HG03457 (cell line): ENCODE results near the gene UPK1A.
"Not testable (repeated sequence)": the region's sequence is repeated elsewhere in the genome, so short reads cannot be mapped to it uniquely, and the experiment has no call there.

ENCODE experiments used
- ATAC-seq: cut with Tn5 transposase; IDR thresholded peaks from one replicate; pipeline ENCODE4 v1.9.1; 2021; ENCODE audit warnings: moderate number of reproducible peaks; ENCODE audit not compliant: unreplicated experiment

The UPK1A gene

GRCh38 chr19:35644206-35644986 is 21.9 kb upstream of the UPK1A start:
- ATAC-seq: peak; percentile 46

GRCh38 chr19:35644987-35645679 is 21.2 kb upstream of the UPK1A start:
- ATAC-seq: no peak

GRCh38 chr19:35645680-35646511 is 20.4 kb upstream of the UPK1A start:
- no peak for ATAC-seq

- peak; percentile 45 for ATAC-seq
Measured at GRCh38 chr19:35648017-35648961, 18.0 kb upstream of the UPK1A start, which contains the start of gene COX6B1. Gene COX6B1, plus strand, starts transcription at chr19:35648323. Its CDS starts 2,921 bp downstream, at chr19:35651244.

- no peak for ATAC-seq
Measured at GRCh38 chr19:35650581-35650980, 15.7 kb upstream of the UPK1A start.

- not testable (repeated sequence) for ATAC-seq
Measured at GRCh38 chr19:35654828-35655227, 11.5 kb upstream of the UPK1A start.

- no peak for ATAC-seq
Measured at GRCh38 chr19:35655600-35655999, 10.7 kb upstream of the UPK1A start.

- no peak for ATAC-seq
Measured at GRCh38 chr19:35656700-35657099, 9.6 kb upstream of the UPK1A start.

- no peak for ATAC-seq
Measured at GRCh38 chr19:35657904-35658700, 8.2 kb upstream of the UPK1A start.

GRCh38 chr19:35661995-35662340 is 4.3 kb upstream of the UPK1A start:
- ATAC-seq: no peak

- no peak for ATAC-seq
Measured at GRCh38 chr19:35663981-35664380, 2.3 kb upstream of the UPK1A start.

- no peak for ATAC-seq
Measured at GRCh38 chr19:35665157-35665556, 1.2 kb upstream of the UPK1A start.

GRCh38 chr19:35665604-35666003 is 713 bp upstream of the UPK1A start:
- ATAC-seq: no peak

GRCh38 chr19:35669566-35669965 is 3.2 kb downstream of the UPK1A start:
- no peak for ATAC-seq

- no peak for ATAC-seq
Measured at GRCh38 chr19:35669974-35670373, 3.7 kb downstream of the UPK1A start.

- ATAC-seq: no peak
Measured at GRCh38 chr19:35670686-35671085, 4.4 kb downstream of the UPK1A start.

GRCh38 chr19:35671818-35672217 is 5.5 kb downstream of the UPK1A start:
- no peak for ATAC-seq

GRCh38 chr19:35673121-35673804 is 6.9 kb downstream of the UPK1A start:
- ATAC-seq: no peak

GRCh38 chr19:35675589-35676140 is 9.3 kb downstream of the UPK1A start:
- no peak for ATAC-seq
